Transverse colon (tissue), 3 donors: ENCODE results near the gene FBXL13.

ENCODE experiments used
- POLR2A ChIP-seq: fragments of 450-650 bp; IDR thresholded peaks from one replicate; pipeline ENCODE4 v1.6.1; 2016; ENCODE audit warnings: antibody characterized with exemption, mild to moderate bottlenecking, moderate library complexity
- POLR2AphosphoS5 ChIP-seq, 3 donors: sonication (generic); formaldehyde crosslinking; IDR thresholded peaks; one replicate each; pipeline ENCODE4 v1.6.1; 2016; ENCODE audit warnings: antibody characterized with exemption in 3 of 3

- TF ChIP-seq POLR2A (no peak), POLR2AphosphoS5 (IDR thresholded peaks at IDR 0.05) (no peak)
Observed at GRCh38 chr7:102991077-102991539, 83.5 kb downstream of the FBXL13 start.
